NT2/D1 (cell line): Measurements from ENCODE around the gene SEPSECS.

Source experiments
- YY1 ChIP-seq: IDR thresholded peaks from 2 replicates; pipeline ENCODE4 v1.6.1; 2011; ENCODE audit not compliant: insufficient read length, insufficient read depth
- ZNF274 ChIP-seq: IDR thresholded peaks from 2 replicates; pipeline ENCODE4 v1.6.1; 2011; ENCODE audit warnings: mild to moderate bottlenecking, low read depth, low read length

GRCh38 chr4:25109511-25109910, 50.7 kb downstream of the SEPSECS start:
- TF ChIP-seq YY1 (no peak), ZNF274 (no peak)
